Fibroblast of skin of abdomen (primary cell): ENCODE data around the gene ATP2A2.
"Not testable (repeated sequence)": the region's sequence is repeated elsewhere in the genome, so short reads cannot be mapped to it uniquely, and the experiment has no call there.

Experiments used
- DNase-seq: peaks from one replicate; pipeline ENCODE4 v3.0.0-alpha.2; 2013

Gene ATP2A2

GRCh38 chr12:110343736-110344555, 62.9 kb downstream of the ATP2A2 start:
- DNase-seq: no peak

- DNase-seq: no peak
Measured at GRCh38 chr12:110344657-110345056, 63.6 kb downstream of the ATP2A2 start.

- no peak for DNase-seq
Measured at GRCh38 chr12:110345176-110345661, 64.2 kb downstream of the ATP2A2 start.

DNA sequence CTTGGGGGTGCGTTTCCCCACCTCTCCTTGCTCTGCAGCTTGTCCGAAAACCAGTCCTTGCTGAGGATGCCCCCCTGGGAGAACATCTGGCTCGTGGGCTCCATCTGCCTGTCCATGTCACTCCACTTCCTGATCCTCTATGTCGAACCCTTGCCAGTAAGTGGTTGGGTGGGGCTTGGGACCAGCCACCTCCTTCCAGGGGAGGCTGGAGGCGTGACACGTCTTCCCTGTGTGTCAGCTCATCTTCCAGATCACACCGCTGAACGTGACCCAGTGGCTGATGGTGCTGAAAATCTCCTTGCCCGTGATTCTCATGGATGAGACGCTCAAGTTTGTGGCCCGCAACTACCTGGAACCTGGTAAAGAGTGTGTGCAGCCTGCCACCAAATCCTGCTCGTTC, 64.9 kb downstream of the ATP2A2 start:
- DNase-seq: no peak

DNA sequence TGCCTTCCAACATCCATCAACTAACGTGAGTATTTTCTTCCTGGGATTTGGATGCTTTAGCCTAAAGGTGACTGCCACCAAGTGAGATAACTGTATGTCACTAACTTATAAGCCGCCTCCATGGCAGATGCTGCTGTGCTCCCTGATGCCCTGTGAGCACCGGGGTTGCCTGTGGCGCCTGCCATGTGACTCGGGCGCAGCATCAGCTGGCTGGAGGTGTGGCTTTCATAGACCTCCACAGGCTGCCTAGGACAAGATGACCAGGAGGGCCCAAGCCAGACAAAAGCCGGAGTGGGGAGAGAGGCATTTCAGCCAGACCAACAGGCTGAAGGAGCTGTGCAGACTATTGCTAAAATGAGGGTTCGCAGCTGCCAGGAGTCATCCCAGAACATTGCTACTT, 66.7 kb downstream of the ATP2A2 start:
- no peak for DNase-seq

GRCh38 chr12:110348431-110349059, 67.5 kb downstream of the ATP2A2 start:
- DNase-seq: no peak

GRCh38 chr12:110349096-110349495, 68.0 kb downstream of the ATP2A2 start:
- no peak for DNase-seq

DNA sequence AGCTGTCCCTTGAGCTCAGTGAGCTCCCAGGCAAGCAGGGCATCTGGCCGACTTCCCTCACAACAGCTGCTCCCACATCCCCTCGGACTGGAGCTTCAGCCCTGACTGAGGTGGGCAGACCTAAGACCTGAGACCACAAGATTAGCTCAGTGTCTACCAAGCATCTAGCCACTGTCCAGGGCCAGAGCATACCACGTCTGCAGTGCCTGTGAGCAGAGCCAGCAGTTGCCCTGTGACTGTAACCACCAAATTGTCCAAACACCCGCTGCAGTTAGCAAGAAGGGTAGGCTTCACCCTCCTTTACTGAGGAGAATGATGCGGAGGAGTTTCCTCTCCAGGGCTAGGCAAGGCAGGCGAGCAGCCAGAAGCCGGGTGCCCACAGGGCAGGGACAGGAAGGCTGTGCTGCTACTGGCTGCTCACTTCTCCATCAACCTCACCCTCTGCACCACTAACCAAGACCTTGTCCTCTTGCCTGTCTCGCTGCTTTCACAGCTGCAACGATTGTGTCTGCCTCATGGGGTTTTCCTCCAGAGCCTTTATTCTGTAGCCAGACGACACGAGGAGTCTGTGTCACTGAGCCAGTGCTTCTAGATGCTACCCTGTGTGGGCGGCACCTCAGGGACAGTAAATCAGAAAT, 68.6 kb downstream of the ATP2A2 start:
- DNase-seq: no peak

DNA sequence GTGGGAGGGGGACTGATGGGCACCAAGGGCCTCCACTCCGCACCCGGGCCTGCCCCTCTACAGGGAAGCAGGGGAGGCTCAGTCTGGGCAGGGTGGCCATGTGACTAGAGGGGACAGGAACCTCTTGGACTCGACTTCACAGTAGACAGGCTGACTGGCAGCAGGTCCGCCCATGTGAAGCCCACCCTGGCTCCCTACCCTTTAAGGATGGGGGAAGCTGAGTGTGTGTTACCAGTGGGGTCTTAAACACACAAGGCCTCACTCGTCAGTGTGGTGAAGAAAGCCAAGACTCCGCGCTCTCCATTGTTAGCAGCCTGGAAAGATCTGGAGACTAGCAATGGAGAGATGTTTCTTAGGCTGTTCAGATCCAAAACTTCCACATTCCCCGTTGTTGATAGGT, 70.1 kb downstream of the ATP2A2 start:
- no peak for DNase-seq

DNA sequence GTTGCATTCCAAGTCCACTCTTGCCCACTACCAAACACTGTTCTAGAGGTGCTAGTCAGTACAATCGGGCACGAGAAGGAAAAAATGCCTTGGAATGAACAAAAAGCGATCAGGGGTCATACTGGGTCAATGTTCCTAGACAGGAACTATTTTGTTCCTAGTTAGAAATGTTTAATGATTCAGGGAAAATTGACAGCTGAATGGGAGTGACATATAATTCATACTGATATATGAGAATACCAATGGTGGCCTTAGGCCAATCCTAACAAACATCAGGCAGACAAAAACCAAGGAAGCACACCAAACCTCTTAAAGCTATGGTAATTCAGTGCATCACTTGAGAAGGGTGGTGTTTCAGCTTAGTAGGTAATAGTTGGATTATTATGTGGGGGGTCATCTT, 71.4 kb downstream of the ATP2A2 start:
- DNase-seq: no peak

DNA sequence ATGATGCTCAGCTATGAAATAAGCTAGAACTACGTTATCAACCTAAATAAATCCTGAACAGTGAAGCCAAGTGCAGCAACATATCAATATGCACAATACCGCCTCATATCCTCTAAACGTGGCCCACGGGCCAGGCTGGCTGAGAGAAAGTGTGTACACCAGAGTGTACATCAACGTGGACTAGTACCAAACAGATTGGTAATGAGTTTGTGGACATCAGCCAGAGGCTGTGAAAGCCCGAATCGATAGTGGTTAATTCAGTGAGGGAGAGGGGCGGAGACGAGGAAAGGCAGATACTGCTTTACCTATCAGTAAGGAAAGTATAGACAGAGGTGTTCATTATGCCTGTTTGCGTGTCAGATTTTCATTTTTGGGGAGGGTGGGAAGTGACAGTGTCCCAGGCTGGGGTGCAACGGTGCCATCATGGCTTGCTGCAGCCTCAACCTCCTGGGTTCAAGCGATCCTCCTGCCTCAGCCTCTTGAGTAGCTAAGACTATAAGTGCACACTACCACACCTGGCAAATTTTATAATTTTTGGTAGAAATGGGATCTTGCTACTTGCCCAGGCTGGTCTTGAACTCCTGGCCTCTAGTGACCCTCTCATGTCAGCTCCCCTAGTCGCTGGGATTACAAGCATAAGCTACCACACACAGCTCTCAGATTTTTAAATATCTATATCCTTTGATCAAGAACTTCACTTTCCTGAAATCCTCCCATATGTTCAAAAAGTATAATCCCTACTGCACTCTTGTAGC, 72.3 kb downstream of the ATP2A2 start:
- DNase-seq: no peak

DNA sequence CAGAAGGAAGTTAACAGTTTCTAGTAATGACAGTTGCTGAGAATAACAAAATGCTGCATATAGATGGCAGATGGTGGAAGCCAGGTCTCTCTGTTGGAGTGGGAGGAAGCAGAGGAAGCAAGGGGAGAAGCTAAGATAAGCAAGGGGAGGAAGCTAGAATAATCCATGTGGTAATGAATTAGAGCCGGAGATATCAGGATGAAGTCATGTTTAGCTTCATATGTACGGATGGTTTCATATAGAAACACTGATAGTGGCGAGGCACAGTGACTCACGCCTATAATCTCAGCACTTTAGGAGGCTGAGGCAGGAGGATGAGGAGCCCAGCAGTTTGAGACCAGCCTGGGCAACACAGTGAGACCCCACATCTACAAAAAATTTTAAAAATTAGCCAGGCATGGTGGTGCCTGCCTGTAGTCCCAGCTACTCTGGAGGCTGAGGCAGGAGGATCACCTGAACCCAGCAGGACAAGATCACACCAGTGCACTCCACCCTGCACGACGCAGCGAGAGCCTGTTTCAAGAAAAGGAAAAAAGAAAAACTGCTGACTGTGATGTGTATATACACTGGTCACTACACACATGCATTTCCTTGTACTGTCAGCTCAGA, 73.2 kb downstream of the ATP2A2 start:
- no peak for DNase-seq

DNA sequence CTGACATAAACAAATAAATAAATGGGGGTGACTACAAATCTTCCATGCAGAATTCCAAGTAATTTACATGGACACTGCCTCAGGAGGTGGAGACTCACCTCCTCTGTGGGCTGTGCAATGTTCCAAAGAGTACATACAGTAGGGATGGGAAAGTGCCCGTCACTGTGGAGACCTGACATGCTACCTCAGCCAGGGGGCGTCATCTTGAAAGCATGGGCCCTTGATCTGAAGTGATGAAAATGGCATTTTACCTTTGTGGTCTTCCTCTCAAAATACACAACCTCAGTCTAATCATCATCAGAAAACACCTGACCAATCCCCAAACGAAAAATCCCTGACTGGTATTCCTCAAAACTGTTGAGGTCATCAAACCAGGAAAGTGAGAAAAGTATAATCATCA, 74.0 kb downstream of the ATP2A2 start:
- DNase-seq: peak; percentile 22

DNA sequence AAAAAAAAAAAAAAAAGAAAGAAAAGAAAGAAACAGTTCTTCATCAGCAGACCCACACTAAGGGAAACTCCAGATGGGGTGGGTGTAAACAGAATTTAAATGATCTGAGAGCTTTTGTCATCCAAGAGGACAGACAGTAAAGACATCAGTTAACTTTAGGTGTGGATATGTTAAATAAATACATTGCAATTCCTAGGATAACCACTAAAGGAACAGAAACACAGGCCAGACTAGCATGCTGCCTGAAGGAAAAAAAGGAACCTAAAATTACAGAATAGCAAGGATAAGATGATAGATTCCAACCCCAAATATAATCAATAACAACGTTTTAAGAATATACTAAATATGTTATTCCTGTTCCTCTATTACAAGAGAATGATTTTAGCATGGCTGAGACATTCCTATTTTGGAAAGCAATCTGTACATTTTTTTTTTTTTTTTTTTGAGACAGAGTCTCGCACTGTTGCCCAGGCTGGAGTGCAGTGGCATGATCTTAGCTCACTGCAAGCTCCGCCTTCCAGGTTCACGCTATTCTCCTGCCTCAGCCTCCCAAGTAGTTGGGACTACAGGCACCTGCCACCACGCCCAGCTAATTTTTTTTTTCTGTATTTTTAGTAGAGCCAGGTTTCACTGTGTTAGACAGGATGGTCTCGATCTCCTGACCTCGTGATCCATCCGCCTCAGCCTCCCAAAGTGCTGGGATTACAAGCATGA, 77.5 kb downstream of the ATP2A2 start:
- not testable (repeated sequence) for DNase-seq

GRCh38 chr12:110361216-110361615, 80.2 kb downstream of the ATP2A2 start:
- no peak for DNase-seq

- DNase-seq: no peak
Measured at GRCh38 chr12:110365489-110366320, 84.7 kb downstream of the ATP2A2 start.

DNA sequence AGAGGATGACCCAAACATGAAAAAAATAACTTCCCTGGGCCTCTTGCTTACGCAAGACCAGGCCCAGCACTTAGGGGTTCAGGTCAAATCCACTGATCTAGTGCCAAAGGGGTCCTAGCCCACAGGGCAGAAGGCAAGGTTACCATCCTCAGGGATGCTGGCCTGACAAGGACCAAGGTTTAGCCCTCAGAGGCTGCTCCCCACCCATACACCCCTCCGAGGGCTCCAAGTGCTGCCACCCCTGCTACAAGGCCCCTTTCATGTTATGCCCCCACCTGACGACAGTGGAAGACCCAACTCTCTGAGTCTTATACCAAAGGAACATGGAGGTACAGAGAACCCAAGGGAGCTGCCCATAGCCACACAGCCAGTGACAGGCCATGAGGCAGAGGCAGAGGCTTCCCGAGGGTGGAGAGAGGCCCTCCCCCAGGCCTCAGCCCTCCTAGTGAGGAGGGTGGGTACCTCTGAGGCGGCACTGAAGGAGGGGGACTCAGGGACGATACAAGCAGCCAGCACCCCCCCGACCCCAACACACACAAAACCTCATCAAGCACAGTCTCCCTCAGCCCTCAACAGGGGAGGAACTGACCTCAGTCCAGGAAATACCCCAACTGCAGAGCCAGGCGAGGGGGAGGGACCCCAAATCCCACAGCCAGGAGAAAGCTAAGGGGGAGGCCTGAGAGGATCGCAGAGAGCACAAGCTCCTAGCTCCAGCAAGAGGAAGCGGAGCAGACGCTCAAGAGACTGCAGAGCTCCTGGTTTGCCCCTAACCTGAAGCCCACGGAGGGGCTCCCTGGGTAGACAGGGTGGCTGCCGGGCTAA, 85.5 kb downstream of the ATP2A2 start:
- DNase-seq: no peak

DNA sequence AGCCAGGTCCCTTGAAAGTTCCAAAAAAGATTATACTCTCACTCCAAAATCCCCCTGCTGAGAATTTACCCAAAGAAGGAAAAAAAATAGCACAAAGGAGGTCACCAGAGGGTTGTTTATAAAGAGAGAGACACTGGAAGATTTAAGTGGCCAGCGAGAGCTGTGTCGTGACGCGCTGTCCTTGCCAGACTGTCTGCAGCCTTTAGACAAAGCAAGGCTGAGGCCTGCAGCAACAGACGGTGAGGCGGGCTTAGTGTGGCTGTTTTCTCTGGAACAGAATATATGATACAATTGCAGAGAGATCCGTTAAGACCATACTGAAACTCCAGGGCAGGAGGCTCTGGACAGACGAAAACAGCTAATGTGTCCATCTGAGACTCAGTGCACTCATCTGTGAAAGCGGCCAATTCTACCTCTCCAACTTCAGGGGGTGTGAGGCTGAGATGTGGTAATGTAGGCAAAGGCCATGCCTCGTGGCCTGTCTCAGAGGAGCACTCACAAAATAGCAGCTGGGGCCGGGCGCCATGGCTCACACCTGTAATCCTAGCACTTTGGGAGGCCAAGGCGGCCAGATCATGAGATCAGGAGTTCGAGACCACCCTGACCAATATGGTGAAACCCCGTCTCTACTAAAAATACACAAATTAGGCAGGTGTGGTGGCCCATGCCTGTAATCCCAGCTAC, 86.3 kb downstream of the ATP2A2 start:
- no peak for DNase-seq

- no peak for DNase-seq
Measured at GRCh38 chr12:110369992-110370391, 88.9 kb downstream of the ATP2A2 start.
